HepG2 (cell line): Measurements from ENCODE around the gene DUSP23. TPM values are rescaled to one million over a fixed set of nuclear protein-coding genes. Genes with fewer than 3 reads are reported as not detected.
A peak's percentile ranks its signal among the peaks of the same experiment; 100 is the strongest.

ENCODE experiments used
- ATAC-seq: fragments of 200-7000 bp; cut with Tn5 transposase; 3 replicates; pipeline ENCODE4 v1.9.1; 2020; ENCODE audit warnings: mild to moderate bottlenecking, moderate library complexity
- BruUV-seq: library from RNA; stranded (reverse); fragments of 400-500 nt; replicated peaks from 2 replicates; lab custom pipeline; 2021; lab: Mats Ljungman, UMichigan
- CTCF ChIA-PET: fragments of 300-600 bp; formaldehyde crosslinking; extraction: SDS; loops from one replicate; lab custom pipeline; 2021; ENCODE audit warnings: low total read pairs, inconsistent platforms, low intra/inter-chr PET ratio; lab: Yijun Ruan, JAX
- POLR2A ChIA-PET: fragments of 350-600 bp; sonication (Branson Sonifier 250); formaldehyde crosslinking; loops from one replicate; lab custom pipeline; 2020; ENCODE audit warnings: antibody characterized with exemption, inconsistent platforms; lab: Yijun Ruan, JAX
- DNase-seq: peaks from one replicate; pipeline ENCODE4 v3.0.0-alpha.2; 2015; ENCODE audit warnings: low spot score
- FAIRE-seq: peaks from 3 replicates; lab custom pipeline; 2011; peaks lifted over from hg19 to GRCh38; lab: Jason Lieb, UNC
- H2AFZ ChIP-seq: one replicate; pipeline ENCODE4 v1.6.1; 2011; ENCODE audit warnings: low read length, inconsistent platforms
- H3K27ac ChIP-seq: fragments of 300-600 bp; 3 replicates; pipeline ENCODE4 v1.8.0; 2011; ENCODE audit warnings: mixed run types, mild to moderate bottlenecking, mixed read lengths, low read length, inconsistent platforms; ENCODE audit not compliant: insufficient read depth; ENCODE audit errors: extremely low read length
- H3K27me3 ChIP-seq, 2 experiments: fragments of 200-600 bp in 1 of 2; 2 replicates in 1 of 2; 3 replicates in 1 of 2; pipeline versions ENCODE4 v1.6.0 to v1.8.0; 2011; ENCODE audit warnings: low read length in 2 of 2, mild to moderate bottlenecking in 2 of 2, moderate library complexity in 2 of 2, inconsistent platforms in 1 of 2; ENCODE audit not compliant: insufficient read depth in 2 of 2, control insufficient read depth in 1 of 2
- H3K36me3 ChIP-seq, 2 experiments: fragments of 200-600 bp in 1 of 2; replicated peaks in 1 of 2; 2 replicates in 1 of 2; 3 replicates in 1 of 2; pipeline versions ENCODE4 v1.5.1 to v1.8.0; 2011; ENCODE audit warnings: low read length in 2 of 2, inconsistent platforms in 1 of 2; ENCODE audit not compliant: insufficient read depth in 2 of 2, control insufficient read depth in 1 of 2
- H3K4me1 ChIP-seq: 2 replicates; pipeline ENCODE4 v1.5.1; 2012; ENCODE audit warnings: low read length, inconsistent platforms; ENCODE audit not compliant: insufficient read depth
- H3K4me2 ChIP-seq: 2 replicates; pipeline ENCODE4 v1.6.0; 2011; ENCODE audit warnings: low read depth, low read length, inconsistent platforms
- H3K4me3 ChIP-seq, 3 experiments: fragments of 200-600 bp in 1 of 3; sonication (generic), shearing (Covaris generic) in 1 of 3; replicated peaks in 1 of 3; 2 replicates each; pipeline ENCODE4 v1.5.1; 2011 to 2016; ENCODE audit warnings: low read length in 3 of 3, inconsistent platforms in 2 of 3, low read depth in 2 of 3, mild to moderate bottlenecking in 2 of 3, control low read depth in 1 of 3, mixed read lengths in 1 of 3; ENCODE audit not compliant: insufficient read depth in 1 of 3
- H3K79me2 ChIP-seq: one replicate; pipeline ENCODE4 v1.6.1; 2011; ENCODE audit warnings: low read length, inconsistent platforms; ENCODE audit not compliant: insufficient read depth
- H3K9ac ChIP-seq: 2 replicates; pipeline ENCODE4 v1.6.0; 2011; ENCODE audit warnings: mild to moderate bottlenecking, low read depth, low read length, inconsistent platforms; ENCODE audit not compliant: insufficient read depth
- H3K9me3 ChIP-seq: 2 replicates; pipeline ENCODE4 v1.5.1; 2012; ENCODE audit warnings: mild to moderate bottlenecking, low read length
- H4K20me1 ChIP-seq: 2 replicates; pipeline ENCODE4 v1.6.0; 2011; ENCODE audit warnings: inconsistent platforms, mild to moderate bottlenecking, low read length, moderate library complexity; ENCODE audit not compliant: insufficient read depth
- FOXA1 ChIP-seq, 2 experiments: fragments of 450-650 bp in 1 of 2; sonication (generic) in 1 of 2; formaldehyde crosslinking in 1 of 2; IDR thresholded peaks; 2 replicates each; pipeline versions ENCODE4 v1.4.0 to v1.6.1; 2016 to 2020; ENCODE audit warnings: missing genetic modification reagents in 1 of 2
- MAF1 ChIP-seq: sonication (generic); formaldehyde crosslinking; IDR thresholded peaks from 2 replicates; pipeline ENCODE4 v1.5.0; 2020; ENCODE audit warnings: missing genetic modification reagents, borderline replicate concordance
- MXD4 ChIP-seq: IDR thresholded peaks from 2 replicates; pipeline ENCODE4 v1.6.1; 2016; ENCODE audit warnings: mild to moderate bottlenecking, missing biosample characterization, missing genetic modification reagents
- NFE2 ChIP-seq: sonication (generic); formaldehyde crosslinking; IDR thresholded peaks from 2 replicates; pipeline ENCODE4 v1.4.0; 2020; ENCODE audit warnings: missing genetic modification reagents
- STAG1 ChIP-seq: sonication (generic); formaldehyde crosslinking; IDR thresholded peaks from 2 replicates; pipeline ENCODE4 v1.4.0; 2020; ENCODE audit warnings: missing genetic modification reagents
- ZFP36 ChIP-seq: fragments of 150-350 bp; IDR thresholded peaks from 2 replicates; pipeline ENCODE4 v1.6.1; 2018; ENCODE audit warnings: borderline replicate concordance, low read length, low read depth; ENCODE audit not compliant: partially characterized antibody
- ZNF160 ChIP-seq: sonication (generic); formaldehyde crosslinking; IDR thresholded peaks from 2 replicates; pipeline ENCODE4 v1.8.0; 2022; ENCODE audit warnings: mild to moderate bottlenecking, inconsistent platforms, missing genetic modification reagents
- ZNF484 ChIP-seq: sonication (generic); formaldehyde crosslinking; IDR thresholded peaks from 2 replicates; pipeline ENCODE4 v1.5.1; 2020; ENCODE audit warnings: mild to moderate bottlenecking, low read depth, missing genetic modification reagents, borderline replicate concordance
- ZNF567 ChIP-seq: sonication (generic); formaldehyde crosslinking; IDR thresholded peaks from 2 replicates; pipeline ENCODE4 v1.8.1; 2023; ENCODE audit warnings: mild to moderate bottlenecking, missing genetic modification reagents, borderline replicate concordance
- WGBS: methylation state at CpG from one replicate; pipeline ENCODE4 v1.1.6; 2017; ENCODE audit warnings: low lambda C conversion rate; 5-methylcytosine and 5-hydroxymethylcytosine counted together
- in situ Hi-C: cut with HindIII; loops from 2 replicates; pipeline ENCODE4 v1.10.0; 2017; ENCODE audit warnings: low pct_unique_long_range_greater_than_20kb; ENCODE audit not compliant: extremely low pct_ligation_motif_present
- intact Hi-C: fragments of 100-400 bp; cut with micrococcal nuclease; formaldehyde crosslinking; loops from one replicate; pipeline ENCODE4 v1.10.0; 2022; ENCODE audit not compliant: unreplicated experiment
- polyA plus RNA-seq, 8 experiments: library from polyadenylated mRNA; depleted of rRNA in 3 of 8; stranded (reverse) in 7 of 8; unstranded in 1 of 8; fragments of >200 nt; fragmentation: Illumina TruSeq in 4 of 8; extraction: Trizol in 4 of 8; gene quantifications; 2 replicates each; pipeline versions ENCODE4 v1.2.1 to v1.2.3, GENCODE V29; 2011 to 2016; ENCODE audit warnings: low read depth in 4 of 8, missing spikeins in 1 of 8, mixed read lengths in 1 of 8; ENCODE audit not compliant: insufficient read depth in 1 of 8
- total RNA-seq, 5 experiments: library from RNA; depleted of rRNA; stranded (reverse); fragments of >200 nt; fragmentation: Illumina TruSeq; extraction: Trizol; gene quantifications; 2 replicates each; pipeline ENCODE4 v1.2.3, GENCODE V29; 2016; ENCODE audit warnings: low read depth in 1 of 5
- TF ChIP-seq, protein P1 (sequence below): sonication (generic); formaldehyde crosslinking; IDR thresholded peaks from 2 replicates; pipeline ENCODE4 v1.5.0; 2020; ENCODE audit warnings: mild to moderate bottlenecking, missing genetic modification reagents, moderate library complexity
- TF ChIP-seq, protein P2 (sequence below): IDR thresholded peaks from 2 replicates; pipeline ENCODE4 v1.6.1; 2016; ENCODE audit warnings: missing biosample characterization, missing genetic modification reagents, low read depth
- TF ChIP-seq, protein P3 (sequence below): sonication (generic); formaldehyde crosslinking; IDR thresholded peaks from 2 replicates; pipeline ENCODE4 v1.4.0; 2020; ENCODE audit warnings: low read depth, mild to moderate bottlenecking, missing genetic modification reagents

DUSP23 gene
- total and polyA plus RNA-seq, 2 of the 13 experiments (the other 11 are each of a cell fraction or from before 2014, with no cell fraction given): not detected

DNA sequence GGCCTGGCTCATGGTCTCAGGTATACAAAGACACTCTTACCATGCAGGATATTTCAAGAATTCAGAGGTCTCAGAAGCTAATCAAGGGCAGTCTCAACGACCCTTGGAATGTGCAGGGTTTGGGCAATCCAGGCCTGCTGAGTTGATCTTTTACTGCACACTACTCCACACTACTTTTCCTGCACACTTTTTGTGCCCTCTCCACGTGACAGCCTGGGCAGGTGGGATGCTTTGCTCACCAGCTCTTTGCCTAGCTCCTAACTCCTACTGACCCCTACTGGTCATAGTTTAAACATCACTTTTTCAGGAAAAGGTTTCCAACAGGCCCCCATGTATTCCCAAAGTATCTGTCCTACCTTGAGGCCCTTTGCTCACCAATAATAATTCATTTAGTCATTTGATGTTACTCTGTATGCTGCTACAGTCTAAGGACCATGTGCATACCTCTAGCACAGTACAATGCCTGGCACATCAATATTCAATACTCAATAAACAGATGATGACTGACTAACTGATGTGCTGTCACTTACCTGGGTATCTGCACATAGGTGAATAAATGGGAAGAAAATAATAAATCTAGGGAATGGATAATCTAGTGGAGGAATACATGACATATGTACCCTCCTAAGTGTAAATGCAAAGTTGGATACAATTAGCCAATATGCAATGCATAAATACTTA, 9.6 kb downstream of the DUSP23 start:
- H2AFZ ChIP-seq: no peak overlapping the region
- H3K79me2 ChIP-seq: no peaks in the 10 kb centered on the region
- DNase-seq (peak; percentile 16), ATAC-seq (peak; percentile 53), FAIRE-seq (peak; percentile 53)
- H3K36me3 ChIP-seq: no peaks in the 10 kb centered on the region
- in situ Hi-C loops: no loop called here
- peak; percentile 43 for TF ChIP-seq STAG1
- TF ChIP-seq NFE2: no peak
- TF ChIP-seq, protein P1, sequence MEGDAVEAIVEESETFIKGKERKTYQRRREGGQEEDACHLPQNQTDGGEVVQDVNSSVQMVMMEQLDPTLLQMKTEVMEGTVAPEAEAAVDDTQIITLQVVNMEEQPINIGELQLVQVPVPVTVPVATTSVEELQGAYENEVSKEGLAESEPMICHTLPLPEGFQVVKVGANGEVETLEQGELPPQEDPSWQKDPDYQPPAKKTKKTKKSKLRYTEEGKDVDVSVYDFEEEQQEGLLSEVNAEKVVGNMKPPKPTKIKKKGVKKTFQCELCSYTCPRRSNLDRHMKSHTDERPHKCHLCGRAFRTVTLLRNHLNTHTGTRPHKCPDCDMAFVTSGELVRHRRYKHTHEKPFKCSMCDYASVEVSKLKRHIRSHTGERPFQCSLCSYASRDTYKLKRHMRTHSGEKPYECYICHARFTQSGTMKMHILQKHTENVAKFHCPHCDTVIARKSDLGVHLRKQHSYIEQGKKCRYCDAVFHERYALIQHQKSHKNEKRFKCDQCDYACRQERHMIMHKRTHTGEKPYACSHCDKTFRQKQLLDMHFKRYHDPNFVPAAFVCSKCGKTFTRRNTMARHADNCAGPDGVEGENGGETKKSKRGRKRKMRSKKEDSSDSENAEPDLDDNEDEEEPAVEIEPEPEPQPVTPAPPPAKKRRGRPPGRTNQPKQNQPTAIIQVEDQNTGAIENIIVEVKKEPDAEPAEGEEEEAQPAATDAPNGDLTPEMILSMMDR (CRISPR knock-in tag): peak; percentile 51
- ChIA-PET POLR2A (no interaction called here), CTCF (interaction anchor here (0.7 to 0.9 kb wide), 2 partner anchors 217 to 658 kb away, joined by 3 read pairs; no protein-coding TSS in a partner anchor)
- no peak overlapping the region for H3K27ac ChIP-seq
- intact Hi-C loops: no loop called here
- no peak overlapping the region for H3K4me2 ChIP-seq
- no peaks in the 10 kb centered on the region for H4K20me1 ChIP-seq
- no peaks in the 10 kb centered on the region for H3K4me1 ChIP-seq
- BruUV-seq: no TSS peak
- no peak overlapping the region for H3K9ac ChIP-seq
- no peaks in the 10 kb centered on the region for H3K9me3 ChIP-seq
- 4% methylated on average over 2 of the region's 2 CpGs for WGBS
- H3K27me3 ChIP-seq: no peaks in the 10 kb centered on the region; a peak in 1 of 5 replicates
- H3K4me3 ChIP-seq: no peak overlapping the region

DNA sequence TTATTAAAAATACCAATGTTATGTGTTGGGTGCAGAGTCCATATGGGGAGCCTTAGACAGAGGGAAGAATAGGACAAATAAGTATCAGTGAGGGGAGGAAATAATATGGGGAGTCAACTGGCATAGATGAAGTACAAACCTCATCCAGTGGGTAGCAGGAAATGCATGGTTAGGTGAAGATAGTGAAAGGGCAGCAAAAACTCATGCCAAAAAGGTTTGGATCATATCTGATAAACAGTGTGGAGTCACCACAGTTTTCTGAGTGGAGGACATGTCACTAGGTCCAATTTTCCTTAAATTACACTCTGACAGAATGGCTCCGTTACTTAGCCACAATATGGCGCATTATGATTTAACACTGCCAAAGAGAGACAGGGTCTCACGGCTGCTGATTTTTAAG, 10.3 kb downstream of the DUSP23 start:
- Histone ChIP-seq H2AFZ (no peak overlapping the region), H3K9me3 (no peaks in the 10 kb centered on the region), H3K4me1 (no peaks in the 10 kb centered on the region), H3K36me3 (no peaks in the 10 kb centered on the region), H4K20me1 (no peaks in the 10 kb centered on the region), H3K4me2 (no peak overlapping the region), H3K79me2 (no peaks in the 10 kb centered on the region), H3K9ac (no peak overlapping the region), H3K4me3 (no peak overlapping the region), H3K27me3 (no peaks in the 10 kb centered on the region; a peak in 1 of 5 replicates), H3K27ac (no peak overlapping the region)
- in situ Hi-C loops: no loop called here
- WGBS: 0% methylated on average over 3 of the region's 3 CpGs
- POLR2A ChIA-PET: no interaction called here
- intact Hi-C loops: no loop called here
- no TSS peak for BruUV-seq
- ATAC-seq: no peak
- CTCF ChIA-PET: interaction anchor here (0.9 kb wide), 1 partner anchor 659 kb away, joined by 3 read pairs; no protein-coding TSS in a partner anchor
- FAIRE-seq: no peak
- DNase-seq: no peak
- no peak for TF ChIP-seq ZNF484 (CRISPR knock-in tag)
- TF ChIP-seq MXD4 (CRISPR knock-in tag): no peak
- TF ChIP-seq ZNF567 (CRISPR knock-in tag): no peak
- no peak for TF ChIP-seq ZNF160 (CRISPR knock-in tag)
- TF ChIP-seq MAF1 (CRISPR knock-in tag): no peak
- TF ChIP-seq, protein P2, sequence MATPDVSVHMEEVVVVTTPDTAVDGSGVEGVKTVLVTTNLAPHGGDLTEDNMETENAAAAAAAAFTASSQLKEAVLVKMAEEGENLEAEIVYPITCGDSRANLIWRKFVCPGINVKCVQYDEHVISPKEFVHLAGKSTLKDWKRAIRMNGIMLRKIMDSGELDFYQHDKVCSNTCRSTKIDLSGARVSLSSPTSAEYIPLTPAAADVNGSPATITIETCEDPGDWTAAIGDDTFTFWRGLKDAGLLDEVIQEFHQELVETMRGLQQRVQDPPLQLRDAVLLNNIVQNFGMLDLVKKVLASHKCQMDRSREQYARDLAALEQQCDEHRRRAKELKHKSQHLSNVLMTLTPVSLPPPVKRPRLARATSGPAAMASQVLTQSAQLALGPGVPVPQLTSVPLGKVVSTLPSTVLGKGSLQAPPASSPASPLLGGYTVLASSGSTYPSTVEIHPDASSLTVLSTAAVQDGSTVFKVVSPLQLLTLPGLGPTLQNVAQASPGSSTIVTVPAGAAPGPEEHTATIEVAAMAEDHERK (CRISPR knock-in tag): no peak
- TF ChIP-seq FOXA1 (IDR thresholded peaks at IDR 0.05): no peak
- no peak for TF ChIP-seq FOXA1 (CRISPR knock-in tag; IDR thresholded peaks at IDR 0.05)
- TF ChIP-seq, protein P3, sequence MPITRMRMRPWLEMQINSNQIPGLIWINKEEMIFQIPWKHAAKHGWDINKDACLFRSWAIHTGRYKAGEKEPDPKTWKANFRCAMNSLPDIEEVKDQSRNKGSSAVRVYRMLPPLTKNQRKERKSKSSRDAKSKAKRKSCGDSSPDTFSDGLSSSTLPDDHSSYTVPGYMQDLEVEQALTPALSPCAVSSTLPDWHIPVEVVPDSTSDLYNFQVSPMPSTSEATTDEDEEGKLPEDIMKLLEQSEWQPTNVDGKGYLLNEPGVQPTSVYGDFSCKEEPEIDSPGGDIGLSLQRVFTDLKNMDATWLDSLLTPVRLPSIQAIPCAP: no peak
- TF ChIP-seq ZFP36: no peak
